ENCODE results near the gene MAPK9.
A peak's percentile ranks its signal among the peaks of the same experiment; 100 is the strongest.

The MAPK9 gene

DNA sequence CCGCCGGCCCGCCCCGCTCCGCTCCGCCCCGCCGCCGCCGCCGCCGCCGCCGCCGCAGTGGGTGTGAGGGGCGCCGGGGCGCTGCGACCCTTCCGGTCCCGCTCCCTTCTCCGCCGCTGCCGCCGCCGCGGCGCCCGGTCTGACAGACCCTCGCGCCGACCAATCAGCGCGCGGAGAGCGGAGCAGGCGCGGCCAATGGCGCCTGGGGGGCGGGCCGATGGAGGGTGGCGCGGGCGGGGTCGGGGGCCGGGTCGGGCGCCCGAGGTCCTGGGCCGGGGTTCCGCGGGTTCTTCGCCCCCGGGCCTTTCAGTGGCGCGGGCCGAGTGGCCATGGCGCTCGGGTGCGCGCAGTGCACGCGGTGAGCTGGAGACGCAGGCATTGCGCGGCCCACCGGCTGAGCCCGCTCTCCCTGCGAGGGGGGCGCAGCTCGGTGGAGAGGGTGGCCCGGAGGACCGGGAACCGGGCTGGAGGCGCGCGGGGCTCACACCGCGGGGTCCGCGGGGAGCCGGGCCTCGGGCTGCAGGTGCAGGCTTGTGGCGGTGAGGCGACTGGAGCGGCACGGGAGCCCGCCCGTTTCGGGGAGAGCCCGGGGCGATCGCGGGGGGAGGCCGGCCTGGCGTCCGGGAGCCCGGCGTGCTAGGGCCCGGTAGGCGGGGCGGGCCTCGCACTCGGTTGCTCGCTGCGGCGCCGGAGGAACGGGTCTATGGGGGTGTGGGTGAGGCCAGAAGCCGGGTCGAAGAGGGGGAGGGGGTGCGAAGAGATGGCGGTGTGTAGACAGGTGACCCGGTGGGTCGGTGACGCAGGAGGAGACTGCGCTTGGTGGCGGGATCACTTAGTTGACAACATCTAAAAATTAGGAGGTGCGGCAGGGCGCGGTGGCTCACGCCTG, at the start of gene MAPK9:
Gene MAPK9, minus strand, starts transcription at position 141 of the 889 bp plus-strand sequence. CDS start 11,522 bp downstream, outside the sequence.
- DNase-seq (ENCODE audit: low read depth, low spot score): peak; percentile 70

DNA sequence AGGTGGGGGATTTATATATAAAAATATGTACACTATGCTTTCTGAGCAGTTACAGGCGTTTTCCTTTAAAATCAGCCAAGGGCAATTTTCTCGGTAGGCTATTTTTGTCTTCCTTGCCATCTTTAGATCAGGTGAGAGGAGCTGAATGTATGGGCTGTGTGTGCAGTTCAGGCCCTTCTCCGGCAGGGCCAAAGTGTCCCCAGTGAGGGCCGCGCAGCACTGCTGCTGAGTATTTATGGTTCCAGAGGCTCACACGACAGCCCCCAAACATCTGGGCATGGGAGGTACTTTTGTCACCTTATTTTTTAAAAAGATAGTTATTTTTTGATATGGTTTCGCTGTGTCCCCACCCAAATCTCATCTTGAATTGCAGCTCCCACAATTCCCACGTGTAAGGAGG, 49.7 kb upstream of the MAPK9 start:
- no peak for DNase-seq (ENCODE audit: low read depth, low spot score)

DNA sequence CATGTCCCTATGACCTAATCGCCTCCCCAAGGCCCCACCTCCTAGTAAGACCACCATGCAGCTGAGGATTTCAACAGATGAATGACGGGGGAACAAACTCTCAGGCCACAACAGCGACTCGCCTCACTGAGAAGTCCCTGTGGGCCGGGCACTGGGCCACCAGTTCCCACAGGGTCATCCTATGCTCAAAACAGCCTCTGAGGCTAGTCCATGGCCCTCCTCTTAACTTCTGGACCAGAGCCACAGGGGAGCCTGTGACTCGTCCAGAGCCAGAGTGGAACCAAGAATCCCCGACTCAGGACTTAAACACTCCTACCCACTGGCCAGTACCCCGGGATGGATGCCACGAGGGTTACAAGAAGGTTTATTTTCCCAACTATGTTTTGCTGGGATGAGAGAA, 49.0 kb upstream of the MAPK9 start:
- no peak for DNase-seq (ENCODE audit: low read depth, low spot score)

DNA sequence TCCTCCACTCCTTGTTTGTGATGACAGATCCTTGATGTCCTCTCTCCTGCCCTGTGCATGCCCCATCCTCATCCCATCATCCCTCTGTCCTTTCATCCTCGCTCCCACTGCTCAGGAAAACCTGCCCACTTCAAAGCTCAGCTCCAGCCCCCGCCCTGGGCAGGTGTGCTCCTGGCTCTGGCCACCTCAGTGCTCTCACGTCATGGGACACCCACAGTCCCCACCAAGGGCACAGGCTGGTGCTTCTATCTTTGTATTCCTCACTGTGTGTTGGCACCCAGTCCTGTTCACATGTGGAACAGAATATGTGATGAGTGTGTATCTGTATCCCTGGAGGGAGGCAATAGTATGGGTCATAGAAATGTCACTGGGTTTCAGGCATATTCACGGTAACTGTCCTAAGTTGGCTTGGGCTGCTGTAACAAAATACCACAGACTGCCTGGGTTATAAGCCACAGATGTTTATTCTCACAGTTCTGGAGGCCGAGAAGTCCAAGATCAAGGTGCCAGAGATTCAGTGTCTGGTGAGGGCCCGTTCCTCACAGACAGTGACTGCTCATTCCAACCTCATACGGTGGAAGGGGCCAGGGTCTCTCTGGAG, 47.8 kb upstream of the MAPK9 start:
- no peak for DNase-seq (ENCODE audit: low read depth, low spot score)

DNA sequence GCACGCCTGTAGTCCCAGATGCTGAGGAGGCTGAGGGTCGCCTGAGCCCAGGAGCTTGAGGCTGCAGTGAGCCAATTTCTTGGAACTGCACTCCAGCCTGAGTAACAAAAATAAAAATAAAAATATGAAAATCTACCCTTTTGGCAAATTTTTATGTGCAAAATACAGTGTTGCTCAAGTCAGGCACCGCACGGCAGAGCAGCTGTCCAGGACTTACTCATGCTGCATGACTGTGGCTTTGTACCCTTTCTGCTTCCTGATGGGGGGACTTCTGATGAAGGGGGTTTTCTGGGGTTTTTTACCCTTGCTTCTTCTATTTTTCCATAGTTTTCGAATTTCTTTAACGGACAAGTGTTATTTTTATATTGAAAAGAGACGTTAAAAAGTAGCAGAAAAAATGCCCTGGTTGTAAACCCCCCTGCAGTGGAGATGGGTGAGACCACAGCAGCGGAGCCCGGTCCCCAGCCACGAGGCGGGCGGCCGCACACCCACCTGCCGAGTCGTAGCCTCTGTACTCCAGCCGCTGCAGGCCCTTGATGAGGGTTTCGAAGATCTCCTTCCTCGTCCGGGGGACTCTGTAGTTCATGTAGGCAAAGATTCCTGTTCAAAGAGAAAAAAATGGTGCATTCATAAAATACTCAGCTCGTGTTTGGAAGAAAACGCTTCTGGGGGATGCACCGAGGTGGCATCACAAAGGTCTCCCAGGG, 46.3 kb upstream of the MAPK9 start:
- DNase-seq (ENCODE audit: low read depth, low spot score): no peak

DNA sequence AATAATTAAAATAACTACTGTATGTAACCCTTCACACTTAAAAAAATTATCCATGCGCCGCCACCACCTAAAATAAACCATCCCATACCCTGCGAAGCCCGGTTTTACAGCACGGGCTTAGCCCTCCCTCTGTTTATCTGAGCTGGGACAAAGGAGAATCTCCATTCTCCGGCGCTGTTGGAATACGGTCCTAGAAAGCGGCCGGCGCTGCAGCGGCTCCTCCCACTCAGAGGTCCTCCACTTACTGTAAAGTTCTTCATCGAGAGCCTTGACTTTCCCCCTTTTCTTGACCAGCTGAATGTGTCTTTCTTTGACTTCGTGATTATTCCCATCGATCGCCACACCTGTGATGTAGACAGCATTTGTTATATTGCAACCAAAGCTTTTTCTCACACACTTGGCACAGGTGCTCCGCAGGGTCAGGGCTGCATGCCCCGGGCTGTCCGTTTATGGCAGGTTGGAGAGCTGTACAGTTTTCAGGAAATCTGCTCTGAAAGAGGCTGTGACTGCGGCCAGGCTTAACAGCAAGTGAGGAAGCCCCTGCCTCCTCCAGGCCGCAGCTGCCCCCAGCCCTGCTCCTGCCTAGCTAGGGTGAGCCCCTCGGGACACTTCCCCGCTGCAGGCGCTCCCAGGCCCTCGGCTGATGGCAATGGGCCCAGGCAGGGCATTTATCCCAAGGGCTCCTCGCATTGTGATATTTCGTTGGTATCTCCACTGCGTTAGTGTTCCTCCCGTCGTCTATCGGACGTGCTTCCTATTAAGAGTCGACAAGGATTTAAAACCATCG, 44.5 kb upstream of the MAPK9 start:
- no peak for DNase-seq (ENCODE audit: low read depth, low spot score)

DNA sequence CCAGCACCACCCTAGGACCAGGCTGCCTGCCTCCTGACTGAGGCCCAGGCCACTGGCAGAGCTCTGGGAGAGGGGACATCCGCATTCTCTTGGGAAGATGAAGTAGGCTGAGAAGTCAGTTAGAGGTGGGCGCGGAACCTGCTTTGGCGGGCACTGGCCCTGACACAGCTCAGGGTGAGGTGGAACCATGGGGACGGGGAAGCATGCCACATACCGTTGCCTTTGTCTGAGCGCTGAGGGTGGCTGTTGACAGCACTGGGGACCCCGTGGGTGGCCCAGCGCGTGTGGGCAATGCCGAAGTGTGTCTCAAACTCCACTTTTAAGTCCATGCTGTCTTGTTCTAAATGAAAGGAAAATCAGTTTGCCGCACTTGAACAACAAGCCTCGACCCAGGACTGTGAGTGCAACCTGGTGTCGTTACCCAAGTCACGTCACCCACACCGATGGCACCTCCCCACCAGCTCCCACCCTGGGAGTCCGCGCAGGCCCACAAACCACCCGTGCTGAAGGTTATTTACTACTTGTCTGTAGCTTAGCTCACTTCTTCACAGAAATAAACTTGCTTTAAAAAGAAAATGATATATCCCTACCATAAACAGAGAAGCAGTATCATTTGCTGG, 43.8 kb upstream of the MAPK9 start:
- DNase-seq (ENCODE audit: low read depth, low spot score): no peak

- DNase-seq (ENCODE audit: low read depth, low spot score): no peak
Observed at GRCh38 chr5:180334751-180335613, 43.1 kb upstream of the MAPK9 start.

DNA sequence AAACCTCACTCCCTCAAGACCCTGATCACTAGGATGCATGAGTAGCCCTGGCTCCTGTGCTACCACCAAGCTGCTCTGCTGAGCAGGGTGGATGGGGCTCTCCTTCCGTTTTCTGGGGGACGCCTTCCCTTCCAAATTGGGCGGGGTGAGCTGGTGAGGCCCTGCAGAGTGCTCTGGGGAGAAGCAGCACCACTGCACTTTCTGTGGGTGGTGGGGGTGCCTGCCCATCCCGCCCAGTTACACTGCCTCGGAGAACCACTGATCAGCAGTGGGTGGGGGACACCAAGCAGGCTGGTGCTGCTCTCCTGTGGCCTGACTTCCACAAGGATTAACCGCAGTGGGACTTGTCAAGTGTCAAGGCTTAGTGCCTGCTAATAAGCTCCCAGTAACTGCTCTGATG, 42.3 kb upstream of the MAPK9 start:
- DNase-seq (ENCODE audit: low read depth, low spot score): no peak

DNA sequence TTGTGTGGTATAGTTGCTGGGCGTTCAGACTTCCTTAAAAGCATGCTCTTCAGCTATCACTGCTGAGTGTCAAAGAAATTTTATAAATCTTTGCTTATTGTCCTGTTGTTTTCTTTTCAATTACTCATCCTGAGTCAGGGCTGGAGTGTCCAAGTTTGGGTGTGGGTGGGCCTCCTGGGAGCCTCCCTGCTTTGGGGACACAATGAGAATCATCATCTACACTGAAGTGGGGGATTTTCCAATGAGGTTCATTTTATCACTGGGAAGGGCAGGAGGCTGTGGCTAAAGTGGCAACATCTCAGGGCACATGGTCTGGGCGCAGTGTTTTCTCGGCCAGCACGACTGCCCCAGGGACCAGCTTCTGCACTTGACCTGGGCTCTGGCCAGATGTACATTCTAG, 41.8 kb upstream of the MAPK9 start:
- no peak for DNase-seq (ENCODE audit: low read depth, low spot score)

DNA sequence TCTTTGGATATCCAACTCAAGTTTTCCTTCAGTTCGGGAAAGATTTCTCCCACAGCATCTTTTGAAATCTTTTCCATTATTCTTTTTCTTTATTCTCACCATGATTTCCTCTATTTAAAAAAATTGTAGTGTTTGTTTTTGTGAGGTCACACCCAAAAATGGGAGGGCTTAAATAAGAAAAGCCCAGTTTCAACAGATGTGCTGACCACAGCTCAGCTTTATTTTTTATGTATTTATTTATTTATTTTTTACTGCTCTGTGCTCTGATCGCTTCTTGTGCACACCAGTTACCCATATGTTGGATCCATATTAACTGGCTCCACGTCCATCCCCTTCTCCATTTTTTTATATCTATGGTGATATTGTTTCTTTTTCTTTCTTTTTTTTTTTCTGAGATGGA, 41.0 kb upstream of the MAPK9 start:
- DNase-seq (ENCODE audit: low read depth, low spot score): no peak

GRCh38 chr5:180332051-180332517, 40.2 kb upstream of the MAPK9 start:
- DNase-seq (ENCODE audit: low read depth, low spot score): peak; percentile 86

DNA sequence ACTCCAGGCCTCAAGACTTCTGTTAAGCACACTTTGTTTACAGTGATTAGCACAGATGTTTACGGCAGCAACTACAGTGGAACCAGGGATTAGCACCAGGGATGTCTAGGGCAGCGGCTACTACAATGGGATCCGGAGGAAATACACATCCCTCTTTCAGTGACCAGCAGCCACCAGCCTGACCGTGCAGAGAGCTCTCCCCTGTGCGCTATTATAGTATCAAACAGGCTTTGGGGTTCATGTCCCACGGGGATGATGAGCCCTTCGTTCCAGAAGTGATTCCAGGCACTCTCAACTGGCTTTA, 39.7 kb upstream of the MAPK9 start:
- DNase-seq (ENCODE audit: low read depth, low spot score): peak; percentile 85

DNA sequence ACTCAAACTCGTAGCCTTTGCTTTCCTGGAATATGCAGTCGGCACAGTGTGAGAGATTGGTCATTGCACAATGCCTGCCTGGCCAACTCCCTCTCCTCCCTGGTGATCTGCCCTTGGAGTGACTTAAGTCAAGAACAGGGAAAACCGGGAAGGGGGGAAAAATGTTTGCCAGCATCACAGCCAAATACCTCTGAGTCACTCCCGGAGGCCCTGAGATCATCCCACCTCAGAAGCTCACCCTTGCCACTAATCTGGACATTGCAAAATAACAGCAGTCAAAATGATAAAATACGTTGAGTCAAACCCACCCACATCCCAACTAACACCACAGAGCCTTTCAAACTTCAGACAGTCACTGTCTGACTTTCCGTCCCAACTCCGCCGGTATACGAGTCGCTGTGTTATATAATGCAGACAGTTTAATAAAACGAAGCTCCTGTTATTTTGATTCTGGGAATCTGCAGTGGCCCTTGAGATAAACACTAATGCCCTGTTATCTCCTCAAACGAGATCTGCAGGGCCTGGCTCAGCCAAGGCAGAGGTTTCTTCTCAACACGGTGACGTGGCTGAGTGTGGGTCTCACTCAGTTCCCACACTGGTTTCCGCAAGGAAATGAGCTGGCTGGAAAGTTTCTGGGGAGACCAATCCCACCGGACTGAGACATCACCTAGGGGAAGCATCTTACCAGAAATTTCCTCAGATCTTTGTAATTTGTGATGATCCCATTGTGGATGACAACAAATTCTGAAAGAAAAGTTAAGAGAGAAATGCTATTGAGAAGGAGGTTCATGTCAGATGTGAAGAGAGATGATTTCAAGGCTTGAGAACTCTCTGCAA, 39.1 kb upstream of the MAPK9 start:
- peak; percentile 87 for DNase-seq (ENCODE audit: low read depth, low spot score)

DNA sequence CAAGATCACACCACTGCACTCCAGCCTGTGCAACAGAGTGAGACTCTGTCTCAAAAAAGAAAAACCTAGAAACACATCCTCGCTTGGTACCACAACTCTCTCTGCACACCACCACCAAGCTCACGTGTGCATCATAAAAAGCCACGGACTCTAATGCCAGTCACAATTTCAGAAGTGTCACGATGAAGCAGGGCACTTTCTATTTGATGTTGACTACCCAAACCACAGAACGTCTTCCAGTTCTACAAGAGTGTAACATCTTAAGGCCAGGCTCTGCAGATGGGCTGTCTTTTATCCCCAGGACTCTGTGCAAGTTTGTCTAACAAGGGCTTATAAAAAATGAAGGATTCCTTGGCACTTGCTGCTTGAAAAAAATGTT, 38.4 kb upstream of the MAPK9 start:
- DNase-seq (ENCODE audit: low read depth, low spot score): no peak

- DNase-seq (ENCODE audit: low read depth, low spot score): no peak
Observed at GRCh38 chr5:180329606-180330269, 37.9 kb upstream of the MAPK9 start.

DNA sequence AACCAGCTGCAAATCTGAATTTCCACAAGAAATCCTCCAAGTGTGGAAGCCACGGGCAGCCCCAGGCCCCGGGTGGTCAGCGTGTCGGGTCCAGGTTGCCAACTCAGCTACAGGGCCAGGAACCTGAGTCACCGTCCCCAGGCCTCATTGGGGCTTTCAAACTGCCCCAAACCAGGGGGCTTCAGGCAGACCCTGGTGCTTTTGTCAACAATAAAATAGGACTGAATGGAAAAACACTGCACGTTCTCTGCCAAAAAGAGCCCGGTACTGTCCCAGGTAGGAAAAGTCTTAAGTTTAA, 37.2 kb upstream of the MAPK9 start:
- DNase-seq (ENCODE audit: low read depth, low spot score): no peak

DNA sequence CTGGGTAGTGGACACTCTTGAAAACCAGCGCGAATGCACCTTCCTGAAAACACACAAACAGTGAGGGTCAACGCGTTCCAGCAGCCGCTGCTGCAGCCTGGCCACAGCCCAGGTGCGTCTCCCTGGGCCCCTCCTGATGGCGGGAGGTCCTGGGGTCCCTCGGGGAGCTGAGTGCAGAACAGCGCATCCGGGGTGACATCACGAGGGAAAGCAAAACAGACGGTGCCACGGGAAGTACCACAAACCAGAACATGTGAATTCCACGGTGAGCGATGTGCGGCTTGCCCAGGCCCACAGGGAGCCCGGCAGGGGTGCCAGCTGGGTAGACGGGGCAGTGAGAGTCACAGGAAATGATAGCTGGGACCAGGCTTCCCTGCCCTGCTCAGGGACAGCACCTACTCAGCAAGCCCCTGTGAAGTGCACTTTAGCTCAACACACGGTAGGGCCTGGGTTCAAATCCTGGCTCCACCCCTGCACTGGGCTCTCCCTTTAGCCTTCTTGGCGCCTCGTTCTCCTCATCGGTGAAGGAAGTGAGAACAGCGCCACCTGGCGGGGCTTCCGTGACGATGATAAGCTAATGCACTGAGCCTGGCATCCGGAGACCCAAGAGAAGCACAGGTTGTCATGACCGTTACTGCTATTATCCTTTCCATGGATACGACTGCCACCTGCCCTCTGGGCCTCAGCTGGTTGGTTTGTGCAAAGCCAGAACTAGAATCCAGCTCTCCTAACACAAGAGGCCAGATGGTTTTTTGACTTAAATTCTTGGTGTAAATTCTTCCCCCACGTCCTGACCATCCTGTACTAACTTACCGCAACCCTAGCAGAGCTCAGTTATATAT, 36.6 kb upstream of the MAPK9 start:
- peak; percentile 95 for DNase-seq (ENCODE audit: low read depth, low spot score)
